Panc1 (cell line): ENCODE results near the gene PEPD. TPM values are rescaled to one million over a fixed set of nuclear protein-coding genes. Genes with fewer than 3 reads are reported as not detected.

Experiments used
- ATAC-seq: fragments of 200-7000 bp; cut with Tn5 transposase; 2 replicates; pipeline ENCODE4 v1.9.1; 2020; ENCODE audit warnings: mild to moderate bottlenecking, moderate library complexity
- BruUV-seq: library from RNA; stranded (reverse); fragments of 400-500 nt; replicated peaks from 2 replicates; lab custom pipeline; 2021; lab: Mats Ljungman, UMichigan
- CTCF ChIA-PET: fragments of 300-600 bp; sonication (Branson Sonifier 250); formaldehyde crosslinking; loops from one replicate; lab custom pipeline; 2022; ENCODE audit warnings: antibody characterized with exemption; lab: Charles Lee
- POLR2A ChIA-PET: fragments of 300-600 bp; sonication (Branson Sonifier 250); formaldehyde crosslinking; loops from one replicate; lab custom pipeline; 2022; ENCODE audit warnings: antibody characterized with exemption; lab: Charles Lee
- DNase-seq: peaks from one replicate; pipeline ENCODE4 v3.0.0-alpha.2; 2010; ENCODE audit warnings: low read depth, low spot score
- H3K27ac ChIP-seq: 2 replicates; pipeline ENCODE4 v1.5.1; 2011; ENCODE audit warnings: mild to moderate bottlenecking, low read length, inconsistent platforms
- H3K27me3 ChIP-seq: fragments of 200-500 bp; sonication (Bioruptor generic); 2 replicates; pipeline ENCODE4 v1.6.0; 2014; ENCODE audit warnings: low read length, inconsistent platforms; ENCODE audit not compliant: control insufficient read depth, insufficient read depth
- H3K36me3 ChIP-seq: fragments of 200-500 bp; sonication (Bioruptor generic); 2 replicates; pipeline ENCODE4 v1.5.1; 2014; ENCODE audit warnings: inconsistent platforms, mild to moderate bottlenecking, low read length, moderate library complexity; ENCODE audit not compliant: control insufficient read depth, insufficient read depth
- H3K4me1 ChIP-seq: 2 replicates; pipeline ENCODE4 v1.5.1; 2011; ENCODE audit warnings: inconsistent platforms, mild to moderate bottlenecking, low read length, moderate library complexity; ENCODE audit not compliant: control insufficient read depth, insufficient read depth
- H3K4me3 ChIP-seq, 2 experiments: 2 replicates each; pipeline ENCODE4 v1.5.1; 2011 to 2012; ENCODE audit warnings: low read depth in 2 of 2, low read length in 2 of 2, mild to moderate bottlenecking in 2 of 2, inconsistent platforms in 1 of 2, moderate library complexity in 1 of 2
- H3K9me3 ChIP-seq: fragments of 200-500 bp; sonication (Bioruptor generic); 2 replicates; pipeline ENCODE4 v1.5.1; 2014; ENCODE audit warnings: low read depth, mild to moderate bottlenecking, inconsistent platforms, low read length, moderate library complexity; ENCODE audit not compliant: control insufficient read depth, insufficient read depth
- CTCF ChIP-seq: fragments of 450-650 bp; IDR thresholded peaks from 2 replicates; pipeline ENCODE4 v1.5.1; 2017; ENCODE audit warnings: mild to moderate bottlenecking
- POLR2AphosphoS5 ChIP-seq: IDR thresholded peaks from 2 replicates; pipeline ENCODE4 v1.6.1; 2012; ENCODE audit warnings: mild to moderate bottlenecking, low read depth, low read length, moderate library complexity
- SIN3A ChIP-seq: IDR thresholded peaks from 2 replicates; pipeline ENCODE4 v1.6.1; 2012; ENCODE audit warnings: low read depth, mild to moderate bottlenecking, low read length, moderate library complexity, borderline replicate concordance; ENCODE audit not compliant: insufficient read depth
- TCF7L2 ChIP-seq: IDR thresholded peaks from 2 replicates; pipeline ENCODE4 v1.6.1; 2011; ENCODE audit warnings: mild to moderate bottlenecking, low read depth, low read length, inconsistent platforms
- in situ Hi-C: cut with HindIII; loops from 2 replicates; pipeline ENCODE4 v1.10.0; 2016; ENCODE audit warnings: low sequenced_read_pairs, low pct_unique_long_range_greater_than_20kb
- intact Hi-C: fragments of 100-400 bp; cut with micrococcal nuclease; formaldehyde crosslinking; loops from one replicate; pipeline ENCODE4 v1.10.0; 2022; ENCODE audit not compliant: unreplicated experiment
- total RNA-seq: library from RNA; stranded (reverse); gene quantifications from one replicate; pipeline ENCODE4 v1.2.1, GENCODE V29; 2021; ENCODE audit not compliant: unreplicated experiment
- TF ChIP-seq, protein P1 (sequence below), 2 experiments: IDR thresholded peaks; 2 replicates each; pipeline ENCODE4 v1.6.1; 2011 to 2012; ENCODE audit warnings: low read depth in 2 of 2, control low read depth in 1 of 2, low read length in 1 of 2, mild to moderate bottlenecking in 1 of 2, moderate library complexity in 1 of 2; ENCODE audit not compliant: insufficient read depth in 1 of 2

The PEPD gene
- total RNA-seq, 1 experiment from 2014 or later, result 102 TPM

GRCh38 chr19:33412601-33413425 lies 108.8 kb downstream of the PEPD start:
- DNase-seq (no peak), ATAC-seq (no peak)
- TF ChIP-seq TCF7L2 (no peak), POLR2AphosphoS5 (no peak), SIN3A (no peak), CTCF (no peak)
- TF ChIP-seq, protein P1, sequence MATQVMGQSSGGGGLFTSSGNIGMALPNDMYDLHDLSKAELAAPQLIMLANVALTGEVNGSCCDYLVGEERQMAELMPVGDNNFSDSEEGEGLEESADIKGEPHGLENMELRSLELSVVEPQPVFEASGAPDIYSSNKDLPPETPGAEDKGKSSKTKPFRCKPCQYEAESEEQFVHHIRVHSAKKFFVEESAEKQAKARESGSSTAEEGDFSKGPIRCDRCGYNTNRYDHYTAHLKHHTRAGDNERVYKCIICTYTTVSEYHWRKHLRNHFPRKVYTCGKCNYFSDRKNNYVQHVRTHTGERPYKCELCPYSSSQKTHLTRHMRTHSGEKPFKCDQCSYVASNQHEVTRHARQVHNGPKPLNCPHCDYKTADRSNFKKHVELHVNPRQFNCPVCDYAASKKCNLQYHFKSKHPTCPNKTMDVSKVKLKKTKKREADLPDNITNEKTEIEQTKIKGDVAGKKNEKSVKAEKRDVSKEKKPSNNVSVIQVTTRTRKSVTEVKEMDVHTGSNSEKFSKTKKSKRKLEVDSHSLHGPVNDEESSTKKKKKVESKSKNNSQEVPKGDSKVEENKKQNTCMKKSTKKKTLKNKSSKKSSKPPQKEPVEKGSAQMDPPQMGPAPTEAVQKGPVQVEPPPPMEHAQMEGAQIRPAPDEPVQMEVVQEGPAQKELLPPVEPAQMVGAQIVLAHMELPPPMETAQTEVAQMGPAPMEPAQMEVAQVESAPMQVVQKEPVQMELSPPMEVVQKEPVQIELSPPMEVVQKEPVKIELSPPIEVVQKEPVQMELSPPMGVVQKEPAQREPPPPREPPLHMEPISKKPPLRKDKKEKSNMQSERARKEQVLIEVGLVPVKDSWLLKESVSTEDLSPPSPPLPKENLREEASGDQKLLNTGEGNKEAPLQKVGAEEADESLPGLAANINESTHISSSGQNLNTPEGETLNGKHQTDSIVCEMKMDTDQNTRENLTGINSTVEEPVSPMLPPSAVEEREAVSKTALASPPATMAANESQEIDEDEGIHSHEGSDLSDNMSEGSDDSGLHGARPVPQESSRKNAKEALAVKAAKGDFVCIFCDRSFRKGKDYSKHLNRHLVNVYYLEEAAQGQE (IDR thresholded peaks at IDR 0.05; ENCODE audit: insufficient read depth in 1 of 2, low read depth in 2 of 2, low read length in 1 of 2), result no peak
- CTCF ChIA-PET, result interaction anchor here (1.0 kb wide), 2 partner anchors 18 to 365 kb away, joined by 3 read pairs; no protein-coding TSS in a partner anchor
- in situ Hi-C loops (loop anchor here (10.0 kb wide), 1 partner anchor 292 kb away; no protein-coding TSS in a partner anchor), intact Hi-C loops (no loop called here)
- no peak overlapping the region for H3K27ac ChIP-seq
- no peaks in the 10 kb centered on the region for H3K9me3 ChIP-seq
- no TSS peak for BruUV-seq
- no peaks in the 10 kb centered on the region for H3K36me3 ChIP-seq
- H3K27me3 ChIP-seq, result no peaks in the 10 kb centered on the region
- no peak overlapping the region for H3K4me3 ChIP-seq
- POLR2A ChIA-PET, result no interaction called here
- peaks cover 4% of the 10 kb centered on the region; the same call in 1 of the 2 replicates for H3K4me1 ChIP-seq

DNA sequence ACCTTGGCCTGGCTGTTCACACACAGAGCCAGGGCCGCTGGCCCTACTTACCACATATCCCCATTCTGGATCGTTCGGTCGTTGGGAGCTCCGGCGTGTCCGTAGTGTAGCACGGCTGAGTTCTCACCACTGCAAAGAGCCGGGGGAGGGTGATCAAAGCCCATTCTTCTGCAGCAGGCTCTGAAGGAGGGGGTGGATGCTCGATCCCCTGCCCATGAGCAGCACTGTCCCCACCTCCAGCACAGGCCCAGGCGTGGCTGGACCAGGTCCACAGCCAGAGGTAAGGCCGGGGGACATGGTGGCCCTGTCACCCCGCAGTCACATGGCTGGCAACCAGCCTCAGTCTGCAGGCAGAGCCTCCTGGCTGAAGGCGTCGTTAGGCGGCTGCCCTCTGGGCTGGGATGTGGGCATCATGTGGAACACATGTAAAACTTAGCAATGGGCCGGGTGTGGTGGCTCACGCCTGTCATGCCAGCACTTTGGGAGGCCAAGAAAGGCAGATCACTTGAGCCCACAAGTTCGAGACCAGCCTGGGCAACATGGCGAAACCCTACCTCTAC lies 109.9 kb downstream of the PEPD start:
- POLR2A ChIA-PET, result no interaction called here
- Histone ChIP-seq H3K4me3 (no peak overlapping the region), H3K4me1 (peaks cover 3% of the 10 kb centered on the region; the same call in 1 of the 2 replicates), H3K27ac (no peak overlapping the region), H3K27me3 (no peaks in the 10 kb centered on the region), H3K36me3 (no peaks in the 10 kb centered on the region), H3K9me3 (no peaks in the 10 kb centered on the region)
- BruUV-seq, result no TSS peak
- CTCF ChIA-PET, result interaction anchor here (1.0 kb wide), 1 partner anchor 19 kb away, joined by 3 read pairs; no protein-coding TSS in a partner anchor
- intact Hi-C loops (no loop called here), in situ Hi-C loops (loop anchor here (10.0 kb wide), 1 partner anchor 293 kb away; no protein-coding TSS in a partner anchor)
- DNase-seq, result no peak
- TF ChIP-seq POLR2AphosphoS5, result no peak
- TF ChIP-seq TCF7L2, result no peak
- no peak for TF ChIP-seq CTCF
- TF ChIP-seq, protein P1 (IDR thresholded peaks at IDR 0.05; ENCODE audit: insufficient read depth in 1 of 2, low read depth in 2 of 2, low read length in 1 of 2), result no peak
- TF ChIP-seq SIN3A, result no peak
- ATAC-seq, result no peak
